Astrocyte (in vitro differentiated cells and primary cell): ENCODE data around the gene FREY1.

Source experiments
- EZH2 ChIP-seq: IDR thresholded peaks from 2 replicates; pipeline ENCODE4 v1.6.1; 2012; ENCODE audit warnings: mild to moderate bottlenecking, low read length, inconsistent platforms; ENCODE audit not compliant: insufficient read depth
- TF ChIP-seq, protein P1 (sequence below): IDR thresholded peaks from 2 replicates; pipeline ENCODE4 v1.5.1; 2011; ENCODE audit warnings: low read depth, mild to moderate bottlenecking, inconsistent platforms, low read length, moderate library complexity; ENCODE audit not compliant: insufficient read depth

- TF ChIP-seq, protein P1, sequence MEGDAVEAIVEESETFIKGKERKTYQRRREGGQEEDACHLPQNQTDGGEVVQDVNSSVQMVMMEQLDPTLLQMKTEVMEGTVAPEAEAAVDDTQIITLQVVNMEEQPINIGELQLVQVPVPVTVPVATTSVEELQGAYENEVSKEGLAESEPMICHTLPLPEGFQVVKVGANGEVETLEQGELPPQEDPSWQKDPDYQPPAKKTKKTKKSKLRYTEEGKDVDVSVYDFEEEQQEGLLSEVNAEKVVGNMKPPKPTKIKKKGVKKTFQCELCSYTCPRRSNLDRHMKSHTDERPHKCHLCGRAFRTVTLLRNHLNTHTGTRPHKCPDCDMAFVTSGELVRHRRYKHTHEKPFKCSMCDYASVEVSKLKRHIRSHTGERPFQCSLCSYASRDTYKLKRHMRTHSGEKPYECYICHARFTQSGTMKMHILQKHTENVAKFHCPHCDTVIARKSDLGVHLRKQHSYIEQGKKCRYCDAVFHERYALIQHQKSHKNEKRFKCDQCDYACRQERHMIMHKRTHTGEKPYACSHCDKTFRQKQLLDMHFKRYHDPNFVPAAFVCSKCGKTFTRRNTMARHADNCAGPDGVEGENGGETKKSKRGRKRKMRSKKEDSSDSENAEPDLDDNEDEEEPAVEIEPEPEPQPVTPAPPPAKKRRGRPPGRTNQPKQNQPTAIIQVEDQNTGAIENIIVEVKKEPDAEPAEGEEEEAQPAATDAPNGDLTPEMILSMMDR = no peak
- TF ChIP-seq EZH2 = no peak
These were observed 13.7 kb upstream of the FREY1 start for GRCh38 chr11:45920531-45921477.
